Right lobe of liver (tissue), 4 donors: Measurements from ENCODE around the gene PCP4L1.

Source experiments
- CTCF ChIP-seq, 4 donors: fragments of 200-600 bp in 3 of 4; fragments of 450-650 bp in 1 of 4; IDR thresholded peaks; one replicate each; pipeline versions ENCODE4 v1.5.1 to v1.8.0; 2016 to 2022; ENCODE audit warnings: antibody characterized with exemption in 4 of 4, mild to moderate bottlenecking in 2 of 4
- POLR2A ChIP-seq: fragments of 450-650 bp; IDR thresholded peaks from one replicate; pipeline ENCODE4 v1.6.1; 2017; ENCODE audit warnings: antibody characterized with exemption, mild to moderate bottlenecking
- donor health status: DM: no; HTN: no; CAD: no.
- donor health status: DM: no; HTN: no; CAD: no.
- donor health status: DM: no; HTN: yes; CAD: no.

GRCh38 chr1:161300478-161300877 is 41.9 kb downstream of the PCP4L1 start:
- TF ChIP-seq POLR2A (no peak), CTCF (IDR thresholded peaks at IDR 0.05) (no peak)
